HT1080 (cell line): ENCODE results near the gene KRT12. TPM values are rescaled to one million over a fixed set of nuclear protein-coding genes. Genes with fewer than 3 reads are reported as not detected.
"Not testable (repeated sequence)": the region's sequence is repeated elsewhere in the genome, so short reads cannot be mapped to it uniquely, and the experiment has no call there.

Experiments used
- DNase-seq: peaks from one replicate; pipeline ENCODE4 v3.0.0-alpha.2; 2015; ENCODE audit warnings: low read depth
- total RNA-seq: library from RNA; depleted of rRNA; stranded (reverse); fragments of >200 nt; shearing (Covaris generic); gene quantifications from 2 replicates; pipeline ENCODE4 v1.2.3, GENCODE V29; 2014

Gene KRT12
- total RNA-seq, 1 experiment from 2014 or later = not detected

DNA sequence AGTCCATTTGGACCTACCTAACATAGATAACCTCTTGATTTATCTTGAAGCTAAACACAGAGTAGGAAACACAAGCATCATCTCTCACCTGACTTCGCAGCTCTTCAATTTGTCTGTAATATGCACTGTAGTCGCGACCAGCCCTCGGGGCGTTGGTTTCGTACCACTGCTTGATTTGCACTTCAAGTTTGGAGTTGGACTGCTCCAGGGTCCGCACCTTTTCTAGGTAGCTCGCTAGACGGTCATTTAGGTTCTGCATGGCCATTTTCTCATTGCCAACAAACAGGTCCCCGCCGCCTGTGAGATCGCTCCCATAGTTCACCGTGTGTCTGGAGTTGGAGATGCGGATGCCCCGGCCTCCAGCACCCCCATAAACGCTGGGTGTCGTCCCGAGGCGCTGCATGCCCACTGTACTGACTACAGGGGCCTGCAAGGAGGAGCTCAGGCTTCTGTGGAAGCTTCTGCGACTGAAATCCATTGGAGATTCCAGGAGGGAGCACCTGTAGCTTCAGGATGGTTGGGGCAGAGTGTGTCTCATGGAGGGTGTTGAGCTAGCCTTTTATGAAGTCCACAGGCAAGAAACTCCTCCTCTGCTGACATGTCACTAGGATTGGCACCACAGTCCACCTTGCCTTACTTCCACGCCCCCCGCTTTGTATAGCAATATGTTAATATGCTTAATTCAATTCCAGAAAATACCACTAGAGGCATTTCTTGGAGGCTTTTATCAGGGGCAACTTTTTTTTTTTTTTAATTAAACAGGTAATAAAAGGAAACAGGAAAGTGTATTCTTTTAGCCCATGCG, 17.9 kb upstream of the KRT12 start, which contains the start of gene KRT20:
Gene KRT20 (minus strand): TSS at position 535 of the 805 bp plus-strand sequence. CDS start 57 bp downstream, at position 478.
- DNase-seq = no peak

DNA sequence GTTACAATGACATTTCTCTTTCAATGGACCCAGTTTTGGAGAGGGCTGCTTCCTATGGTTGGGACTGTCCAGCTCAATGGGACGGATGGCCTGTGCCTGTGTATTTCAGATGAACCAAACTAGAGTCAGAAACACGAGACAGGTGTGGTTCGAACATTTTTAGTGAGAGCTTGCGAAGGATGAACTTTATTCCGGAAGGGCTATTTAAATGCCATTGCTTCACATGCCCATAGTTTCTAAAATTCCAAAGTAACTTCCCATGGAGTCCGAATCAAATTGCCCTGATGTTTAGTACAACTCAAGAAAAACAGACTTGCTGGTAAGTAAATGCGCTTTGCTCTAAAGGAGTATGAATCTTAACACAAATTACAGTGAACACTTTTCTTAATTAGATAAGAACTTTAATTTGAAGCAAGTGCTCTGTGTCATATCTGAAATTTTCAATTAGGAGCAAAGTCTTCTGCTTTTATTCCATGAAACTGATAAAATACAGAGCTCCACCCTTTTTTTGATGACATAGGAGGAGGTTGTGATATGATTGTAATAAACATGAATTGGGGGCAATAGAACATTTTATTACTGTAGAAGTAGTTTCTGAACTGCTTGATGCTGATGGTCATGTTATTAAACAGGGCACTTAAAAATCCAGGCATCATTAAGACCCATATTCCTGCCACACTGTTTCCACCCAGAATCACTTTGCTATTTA, 16.8 kb upstream of the KRT12 start:
- no peak for DNase-seq

DNA sequence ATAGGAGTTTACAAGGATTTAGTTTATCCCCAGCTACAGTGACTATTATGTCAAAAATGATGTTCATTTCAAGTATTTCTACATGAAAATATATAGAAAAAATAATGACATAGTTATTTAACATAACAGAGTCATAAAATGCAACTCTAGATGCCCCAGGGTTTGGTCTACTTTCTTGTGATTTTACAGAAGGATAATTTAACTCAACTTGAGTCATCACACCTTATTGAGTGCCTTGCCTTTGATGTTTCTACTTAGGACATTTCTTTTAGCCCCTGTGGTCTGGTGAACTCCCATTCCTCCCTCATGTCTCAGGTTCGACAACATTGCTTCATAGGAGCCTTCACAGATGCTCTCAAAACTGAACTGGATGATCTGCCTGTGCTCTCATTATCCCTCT, 16.0 kb upstream of the KRT12 start:
- no peak for DNase-seq

DNA sequence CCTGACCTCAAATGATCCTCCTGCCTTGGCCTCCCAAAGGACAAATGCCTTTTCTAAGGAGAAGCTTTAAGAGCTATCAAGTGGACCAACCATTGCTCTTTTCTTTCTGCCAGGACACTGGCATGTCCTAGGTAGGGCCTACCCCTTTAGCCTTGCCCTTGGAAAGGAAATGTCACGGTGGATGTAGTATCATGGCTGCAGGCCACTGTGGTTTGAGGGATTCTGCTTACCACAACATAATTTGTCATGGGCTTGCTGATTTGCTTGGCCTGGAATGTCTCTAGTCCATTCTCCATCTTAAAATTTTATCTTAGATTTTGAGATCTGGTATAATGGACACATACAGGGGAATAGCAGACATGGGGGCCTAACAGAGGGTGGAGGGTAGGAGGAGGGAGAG, 12.0 kb upstream of the KRT12 start:
- DNase-seq = no peak

DNA sequence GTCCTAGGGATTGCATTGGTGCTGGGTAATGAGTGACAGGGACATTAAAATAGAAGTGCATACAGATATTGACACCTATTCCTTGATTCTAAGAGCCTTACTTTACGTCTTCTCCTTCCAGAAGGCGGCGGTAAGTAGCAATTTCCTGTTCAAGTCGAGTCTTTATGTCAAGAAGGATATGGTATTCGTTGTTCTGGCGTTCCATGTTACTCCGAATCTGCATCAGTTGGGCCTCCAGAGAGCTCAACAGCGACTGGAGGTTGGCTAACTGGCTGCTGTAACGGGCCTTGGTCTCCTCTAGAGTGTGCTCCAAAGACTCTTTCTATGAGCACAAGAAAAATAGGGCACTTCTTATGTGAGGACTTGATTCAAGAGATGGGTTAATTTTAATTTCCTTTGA, 11.0 kb upstream of the KRT12 start:
- no peak for DNase-seq

DNA sequence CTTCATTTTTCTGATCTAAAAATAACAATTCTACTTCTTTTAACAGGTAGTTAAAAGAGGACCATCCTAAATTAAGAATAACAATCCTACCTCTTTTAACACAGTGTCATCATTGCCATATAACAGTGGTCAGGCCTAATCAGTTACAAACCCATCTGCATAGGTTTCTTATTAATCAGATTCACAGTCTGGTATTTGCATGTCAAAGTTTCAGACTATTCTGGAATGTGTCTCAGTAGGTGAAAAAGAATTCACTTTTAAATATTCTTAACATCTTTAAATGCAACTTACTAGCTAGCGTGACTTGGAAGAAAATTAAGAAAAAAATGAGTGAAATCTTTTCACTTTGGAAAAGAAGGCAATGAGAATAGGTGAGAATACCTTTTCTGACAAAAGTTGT, 6.8 kb upstream of the KRT12 start:
- DNase-seq = no peak

DNA sequence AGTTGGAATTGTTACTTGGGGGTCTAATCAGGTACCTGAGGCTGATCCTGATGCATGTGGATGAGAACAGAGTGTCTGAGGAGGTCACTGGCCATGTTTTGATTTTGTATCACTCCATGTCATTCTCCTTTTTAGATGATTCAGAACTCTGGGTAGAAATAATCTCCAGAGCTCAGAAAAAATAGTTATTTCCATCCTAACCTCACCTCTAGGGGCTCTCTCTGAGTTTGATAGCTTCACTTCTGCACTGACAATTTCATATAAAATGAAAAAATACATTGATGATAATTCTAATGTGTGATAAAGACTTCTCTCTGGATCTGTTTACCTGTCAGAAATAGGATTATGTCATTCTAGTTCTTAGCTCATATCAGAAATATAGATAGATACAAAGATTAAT, 6.2 kb upstream of the KRT12 start:
- no peak for DNase-seq

DNA sequence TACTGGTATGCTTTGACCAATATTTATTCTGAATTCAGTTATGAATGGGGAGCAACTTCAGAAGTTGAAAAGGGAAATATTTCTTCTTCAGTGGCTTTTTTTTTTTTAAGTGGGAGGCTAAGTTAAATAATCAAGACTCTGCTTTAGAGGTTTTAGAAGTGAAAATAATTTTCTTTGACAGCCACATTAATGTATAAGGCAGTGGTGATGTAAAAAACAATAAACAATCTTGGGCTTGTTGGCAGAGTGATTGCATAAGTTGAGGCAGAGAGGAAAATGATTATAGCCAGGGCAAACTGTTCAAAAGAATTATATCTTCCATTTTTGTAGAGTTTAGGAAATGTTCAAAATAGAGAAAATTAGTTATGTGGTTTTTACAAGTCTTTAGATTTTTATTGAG, 5.4 kb upstream of the KRT12 start:
- no peak for DNase-seq

DNA sequence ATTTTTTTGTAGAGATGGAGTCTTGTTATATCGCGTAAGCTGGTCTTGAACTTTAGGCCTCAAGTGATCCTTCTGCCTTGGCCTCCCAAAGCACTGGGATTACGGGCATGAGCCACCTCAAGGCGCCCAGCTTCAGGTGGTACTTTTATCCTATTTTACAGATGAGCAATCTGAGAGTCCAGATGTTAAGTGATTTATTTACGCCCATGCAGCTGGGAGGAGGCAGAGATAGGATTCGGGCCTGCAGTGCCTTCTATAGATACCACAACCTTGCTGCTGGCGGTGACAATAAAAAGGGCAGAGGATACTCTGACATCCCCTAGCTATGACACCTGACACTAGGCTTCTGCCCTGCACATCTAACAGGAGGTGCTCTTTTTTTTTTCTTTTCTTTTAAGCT, 4.3 kb upstream of the KRT12 start:
- DNase-seq = no peak

DNA sequence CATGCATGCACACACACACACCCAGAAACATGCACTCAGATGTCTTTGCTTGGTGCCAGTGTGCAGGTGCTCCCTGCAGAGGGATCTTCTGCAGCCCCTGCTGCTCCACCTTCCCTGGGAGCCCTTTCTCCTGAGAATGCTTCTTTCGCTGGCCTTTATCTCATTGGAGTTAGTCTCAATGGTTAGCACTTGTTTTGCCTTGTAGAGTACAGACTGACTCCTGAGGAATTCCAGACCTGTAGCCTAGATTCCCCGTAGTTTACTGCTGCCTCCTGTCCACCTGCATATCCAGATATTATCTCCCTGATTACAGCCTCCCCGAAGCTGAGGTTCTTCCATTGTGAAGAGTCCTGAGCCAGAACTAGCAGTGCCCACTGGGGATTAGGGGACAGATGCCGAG, 3.1 kb upstream of the KRT12 start:
- no peak for DNase-seq

DNA sequence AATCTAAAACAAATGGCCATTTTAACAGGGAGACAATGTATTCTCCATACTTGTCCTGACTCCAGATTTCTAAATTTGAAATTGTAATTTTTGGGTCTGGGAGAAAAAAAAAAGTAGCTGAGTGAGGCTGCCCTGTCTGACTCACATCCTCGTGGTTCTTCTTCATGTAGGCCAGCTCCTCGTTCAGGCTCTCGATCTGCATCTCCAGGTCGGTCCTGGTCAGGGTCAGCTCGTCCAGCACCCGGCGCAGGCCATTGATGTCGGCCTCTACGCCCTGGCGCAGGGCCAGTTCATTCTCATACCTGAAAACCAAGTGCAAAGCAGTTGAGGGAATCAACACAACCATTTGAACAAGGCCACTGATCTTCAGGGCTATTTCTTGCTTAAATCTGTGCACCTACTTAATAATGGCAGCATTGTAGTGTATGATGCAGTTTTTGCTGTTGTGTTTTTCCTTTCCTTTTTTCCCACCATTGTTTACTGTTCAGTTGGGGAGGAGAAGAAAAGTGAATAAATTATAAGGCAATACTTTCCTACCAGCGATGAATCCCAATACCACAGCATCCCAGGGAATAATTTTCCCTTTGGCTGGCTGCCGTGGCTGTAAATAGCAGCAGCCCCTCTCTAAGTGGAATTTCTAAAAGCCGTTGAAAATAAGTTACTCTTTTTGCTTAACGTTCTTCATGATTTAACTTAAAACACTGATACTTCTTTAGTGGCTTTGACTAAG, 2.2 kb downstream of the KRT12 start:
- peak; percentile 17 for DNase-seq

DNA sequence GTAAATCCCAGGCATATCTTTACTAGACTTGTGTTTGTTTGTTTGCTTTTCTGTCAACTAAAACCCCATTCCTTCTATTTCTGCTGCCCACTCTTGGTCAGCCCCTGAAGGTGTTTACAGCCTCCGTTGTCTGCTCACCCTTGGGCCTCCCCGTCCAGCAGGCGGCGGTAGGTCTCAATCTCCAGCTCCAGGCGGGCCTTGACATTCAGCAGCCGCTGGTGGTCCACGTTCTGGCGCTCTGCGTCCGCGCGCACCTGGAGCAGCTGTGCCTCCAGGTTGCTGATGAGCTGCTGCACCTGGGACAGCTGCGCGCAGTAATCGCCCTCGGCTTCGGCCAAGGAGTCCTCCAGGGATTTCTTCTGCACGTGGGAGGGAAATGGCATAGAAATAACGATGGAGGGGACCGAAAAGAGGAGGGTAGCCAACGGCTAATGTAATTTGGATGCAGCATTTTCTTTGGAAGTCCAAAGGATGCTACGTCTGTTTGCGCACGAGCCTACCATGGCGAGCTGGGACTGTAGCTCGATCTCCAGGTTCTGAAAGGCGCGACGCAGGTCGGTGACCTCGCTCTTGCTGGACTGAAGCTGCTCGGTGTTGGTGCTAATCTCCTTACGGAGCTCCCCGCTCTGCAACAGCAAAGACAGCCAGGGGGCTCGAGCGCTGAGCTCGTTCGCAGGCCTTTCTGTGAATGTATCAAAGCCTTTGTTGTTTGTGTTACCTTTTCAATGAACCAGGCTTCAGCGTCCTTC, 3.9 kb downstream of the KRT12 start:
- DNase-seq = no peak

DNA sequence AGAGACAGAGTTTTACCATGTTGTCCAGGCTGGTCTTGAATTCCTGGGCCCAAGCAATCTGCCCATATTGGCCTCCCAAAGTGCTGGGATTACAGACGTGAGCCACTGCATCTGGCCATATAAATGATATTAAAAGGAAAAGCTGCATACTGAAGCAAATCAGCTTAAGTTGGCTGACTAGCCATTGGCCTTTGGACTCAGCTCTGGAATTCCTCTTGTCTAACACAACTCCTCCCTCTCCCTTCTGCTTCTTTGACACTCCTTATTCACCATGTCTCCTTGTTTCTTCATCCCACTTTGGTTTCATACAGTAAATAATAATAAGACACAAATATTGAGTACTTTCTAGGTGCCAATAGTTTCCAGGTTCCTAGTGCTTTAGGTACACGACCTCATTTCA, 7.5 kb downstream of the KRT12 start:
- no peak for DNase-seq

DNA sequence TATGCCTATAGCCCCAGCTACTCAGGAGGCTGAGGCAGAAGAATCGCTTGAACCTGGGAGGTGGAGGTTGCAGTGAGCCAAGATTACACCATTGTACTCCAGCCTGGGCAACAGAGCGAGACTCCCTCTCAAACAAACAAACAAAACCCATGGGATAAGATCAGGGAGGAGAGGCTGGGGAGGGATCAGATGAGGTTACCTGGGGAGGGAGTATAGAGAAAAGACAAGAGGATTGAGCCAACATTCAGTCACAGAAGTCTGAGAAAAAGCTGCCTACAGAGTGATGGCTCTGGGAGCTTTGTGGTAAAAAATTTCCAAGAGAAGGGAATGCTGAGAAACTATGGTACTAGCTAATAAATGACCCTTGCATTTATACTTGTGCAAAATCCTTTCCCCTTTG, 8.4 kb downstream of the KRT12 start:
- DNase-seq = not testable (repeated sequence)

DNA sequence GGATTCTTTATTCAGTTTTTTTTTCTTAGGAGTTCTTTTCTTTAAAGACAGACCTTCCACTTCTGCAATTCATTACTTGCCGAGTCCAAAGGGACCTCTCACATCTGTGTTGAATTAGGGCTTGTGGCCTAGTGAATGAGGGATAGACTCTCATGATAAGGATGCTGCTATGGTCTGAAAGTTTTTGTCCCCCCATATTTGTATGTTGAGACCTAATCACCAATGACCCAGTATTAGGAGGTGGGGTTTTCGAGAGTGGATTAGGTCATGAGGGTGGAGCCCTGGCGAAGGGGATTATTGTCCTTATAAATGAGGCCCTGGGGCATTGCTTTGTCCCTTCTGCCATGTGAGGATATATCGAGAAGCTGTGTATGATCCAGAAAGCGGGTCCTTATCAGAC, 9.5 kb downstream of the KRT12 start:
- no peak for DNase-seq

DNA sequence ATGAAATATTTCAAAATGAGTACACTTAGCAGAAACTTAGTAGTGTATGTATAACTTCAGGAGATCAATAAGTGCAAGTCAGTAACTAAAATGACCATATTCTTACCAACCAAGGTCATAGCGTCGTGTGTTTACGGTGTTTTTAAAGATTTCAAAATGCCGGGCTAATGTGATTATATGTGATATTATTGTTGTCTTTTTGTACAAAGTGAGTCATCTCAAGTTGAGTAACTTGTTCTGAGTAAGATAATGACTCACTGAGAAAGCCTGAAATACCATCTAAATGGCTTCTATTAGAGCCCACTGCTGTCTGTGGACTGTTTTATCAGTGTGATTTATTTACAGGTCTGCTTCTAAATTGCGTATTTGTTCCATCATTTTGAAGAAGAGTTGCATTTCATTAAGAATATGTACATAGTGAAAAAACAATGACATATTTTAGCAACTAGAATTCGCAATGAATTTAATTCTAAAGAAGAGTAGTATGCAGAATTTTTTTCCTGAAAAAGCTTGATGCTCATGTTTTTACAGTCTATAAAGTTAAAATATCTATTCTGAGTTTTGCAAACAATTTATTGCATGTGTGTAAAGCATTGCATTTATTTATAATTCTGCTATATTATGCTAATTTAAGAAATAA, 12.7 kb downstream of the KRT12 start:
- DNase-seq = peak; percentile 84

DNA sequence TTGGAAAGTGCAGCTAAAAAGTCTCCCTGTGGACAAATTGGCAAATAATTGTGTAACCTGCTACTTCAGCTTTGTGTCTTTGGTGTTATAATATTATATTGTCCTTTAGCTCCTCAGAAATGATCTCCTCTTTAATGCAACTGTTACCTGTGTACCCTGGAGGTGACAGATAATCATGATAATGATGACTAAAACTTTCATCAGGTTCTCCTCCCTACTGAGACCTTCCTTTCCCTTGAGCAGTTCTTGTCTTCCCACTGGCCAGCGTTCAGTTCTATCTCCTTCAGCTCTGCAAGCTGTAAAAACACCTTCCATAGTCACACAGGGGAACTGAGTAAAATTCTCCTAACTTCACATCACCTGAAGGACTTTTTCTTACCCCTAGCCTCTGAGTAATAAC, 14.7 kb downstream of the KRT12 start:
- DNase-seq = no peak

DNA sequence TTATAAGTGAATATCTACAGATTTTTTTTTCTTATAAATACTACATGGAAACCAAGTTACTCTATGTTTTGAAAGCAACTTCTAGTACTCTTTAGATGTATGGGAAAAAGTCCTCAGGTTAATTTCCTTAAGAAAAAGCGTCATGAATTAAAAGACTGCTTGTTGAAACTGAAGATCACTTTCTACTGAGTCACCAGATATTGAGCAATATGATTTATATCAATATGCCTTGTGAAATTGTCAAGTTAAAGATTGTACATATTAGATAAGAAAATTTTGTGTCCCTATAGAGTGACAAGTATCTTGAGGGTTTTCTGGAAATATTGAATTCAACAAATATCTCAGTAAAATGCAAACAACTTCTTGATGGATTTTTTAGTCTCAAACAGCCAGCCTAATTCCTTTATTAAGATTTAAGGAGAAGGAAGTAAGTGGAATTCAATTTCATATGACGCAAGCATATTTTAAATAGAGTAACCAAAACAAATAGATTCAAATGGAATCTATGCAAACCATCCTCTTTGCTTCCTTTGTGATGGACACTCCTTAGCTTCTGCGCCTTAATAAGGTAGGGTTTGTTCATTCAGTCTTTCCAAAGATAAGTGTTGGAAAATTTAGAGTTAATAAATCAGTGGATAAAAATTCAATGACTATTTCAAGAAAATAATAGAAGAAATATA, 16.6 kb downstream of the KRT12 start:
- no peak for DNase-seq

DNA sequence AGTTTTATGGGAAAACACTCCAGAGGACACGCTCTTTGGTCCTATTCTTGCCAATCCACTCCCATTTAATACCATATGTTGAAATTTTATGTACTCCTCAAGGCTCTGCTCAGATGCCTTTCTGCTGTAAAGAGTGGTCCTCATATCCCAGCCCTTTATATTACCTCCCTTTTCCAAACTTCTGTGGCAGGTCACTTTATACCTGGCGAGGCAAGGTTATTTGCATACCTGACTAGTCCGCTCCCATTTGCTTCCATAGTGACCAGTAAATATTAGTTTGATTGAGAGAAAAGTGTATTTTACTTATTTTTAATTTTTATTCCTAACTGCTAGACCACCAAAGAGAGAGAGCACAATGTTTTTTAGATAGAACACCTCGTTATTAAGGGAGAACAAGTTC, 17.3 kb downstream of the KRT12 start:
- no peak for DNase-seq

DNA sequence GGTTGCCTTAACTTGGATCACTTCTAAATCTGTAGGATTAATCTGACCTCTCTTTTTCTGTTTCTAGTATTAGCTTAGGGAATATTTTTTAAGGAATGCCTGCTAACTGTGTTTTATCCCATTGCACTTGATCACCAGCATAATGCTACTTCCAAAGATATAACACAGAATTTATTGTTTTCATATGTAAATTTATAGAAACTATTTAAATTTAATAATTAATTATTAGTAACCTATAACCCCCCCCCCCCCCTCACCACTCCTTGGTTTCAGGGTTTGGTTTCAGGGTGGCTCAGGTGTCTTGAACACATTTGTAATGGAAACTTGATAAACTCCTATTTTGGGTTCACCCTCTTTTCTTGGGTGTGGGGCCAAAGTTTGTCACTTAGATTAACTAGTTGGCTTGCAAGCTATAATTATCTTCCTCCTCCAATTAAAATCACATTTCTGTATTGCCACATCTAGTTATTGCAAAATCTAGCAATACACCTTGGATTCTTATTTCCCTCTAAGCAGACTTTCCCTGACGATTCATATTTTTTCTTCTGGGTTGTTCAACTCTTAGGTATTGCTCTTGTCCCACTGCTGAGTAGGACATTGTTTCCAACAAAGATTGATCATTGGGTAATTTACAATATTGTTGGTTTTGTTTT, 18.3 kb downstream of the KRT12 start:
- DNase-seq = no peak
